Activated CD4-positive, alpha-beta T cell treated with anti-CD3 and anti-CD28 coated beads for 48 hours (primary cell): ENCODE data around the gene ITIH5.

Source experiments
- DNase-seq: peaks from one replicate; pipeline ENCODE4 v3.0.0-alpha.2; 2020

The ITIH5 gene

DNA sequence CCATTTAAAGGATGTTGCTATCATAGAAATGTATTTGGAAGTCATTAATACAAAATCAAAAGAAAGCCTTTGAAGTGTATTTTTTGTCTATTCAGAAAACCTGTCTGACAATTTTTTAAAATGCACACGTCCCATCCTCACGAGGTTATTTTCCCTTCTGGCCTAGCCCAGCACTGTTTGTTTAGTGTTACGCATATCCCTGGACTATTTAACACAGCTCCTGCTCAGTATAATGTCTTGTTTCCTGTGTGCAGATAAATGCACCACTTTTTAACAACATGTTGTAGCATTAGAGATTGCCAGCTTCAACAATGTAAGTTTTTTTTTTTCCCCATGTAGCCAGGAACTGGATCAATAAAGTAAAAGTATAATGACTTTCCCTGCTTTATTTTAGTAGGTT, 153.3 kb downstream of the ITIH5 start:
- no peak for DNase-seq

DNA sequence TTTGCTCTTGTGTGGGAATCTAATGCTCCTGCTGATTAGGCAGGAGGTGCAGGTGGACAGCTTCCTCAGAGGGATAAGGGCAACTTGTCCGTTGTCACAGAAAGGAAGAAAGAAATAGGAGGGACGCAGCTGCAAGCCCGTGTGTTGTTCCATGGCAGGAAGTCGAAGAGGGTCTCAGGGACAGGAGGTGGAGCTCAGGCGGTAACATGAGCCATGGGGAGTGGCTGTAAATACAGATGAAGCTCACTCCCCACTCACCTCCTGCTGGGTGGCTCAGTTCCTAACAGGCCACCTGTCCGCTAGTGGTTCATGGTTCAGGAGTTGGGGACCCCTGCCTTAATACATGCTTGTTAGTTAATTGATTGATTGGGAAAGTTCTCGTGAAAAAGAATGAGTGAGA, 154.3 kb downstream of the ITIH5 start:
- no peak for DNase-seq

DNA sequence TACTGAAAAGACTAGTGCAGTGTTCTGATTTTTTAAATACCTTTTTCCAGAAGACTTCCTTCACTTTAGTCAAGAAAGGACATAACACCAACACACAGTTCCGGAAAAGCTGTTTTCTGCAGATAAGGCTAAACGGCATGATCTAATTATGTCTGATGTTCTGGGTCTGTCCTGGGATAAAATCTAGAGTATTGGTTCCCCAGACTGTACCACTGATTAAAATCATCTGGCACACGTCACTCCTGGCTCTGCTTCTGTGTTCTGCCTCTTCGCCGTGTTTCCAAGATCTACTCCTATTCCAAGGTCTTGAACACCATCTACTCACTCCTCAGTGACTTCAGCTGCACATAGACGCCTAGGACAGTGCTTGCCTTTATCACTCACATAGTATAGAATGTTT, 155.2 kb downstream of the ITIH5 start:
- no peak for DNase-seq
